NCI-H2029 (cell line): Measurements from ENCODE around the gene ATP2C1.

ENCODE experiments used
- DNase-seq: peaks from one replicate; lab custom pipeline; 2025; lab: John Stamatoyannopoulos, UW

The ATP2C1 gene

DNA sequence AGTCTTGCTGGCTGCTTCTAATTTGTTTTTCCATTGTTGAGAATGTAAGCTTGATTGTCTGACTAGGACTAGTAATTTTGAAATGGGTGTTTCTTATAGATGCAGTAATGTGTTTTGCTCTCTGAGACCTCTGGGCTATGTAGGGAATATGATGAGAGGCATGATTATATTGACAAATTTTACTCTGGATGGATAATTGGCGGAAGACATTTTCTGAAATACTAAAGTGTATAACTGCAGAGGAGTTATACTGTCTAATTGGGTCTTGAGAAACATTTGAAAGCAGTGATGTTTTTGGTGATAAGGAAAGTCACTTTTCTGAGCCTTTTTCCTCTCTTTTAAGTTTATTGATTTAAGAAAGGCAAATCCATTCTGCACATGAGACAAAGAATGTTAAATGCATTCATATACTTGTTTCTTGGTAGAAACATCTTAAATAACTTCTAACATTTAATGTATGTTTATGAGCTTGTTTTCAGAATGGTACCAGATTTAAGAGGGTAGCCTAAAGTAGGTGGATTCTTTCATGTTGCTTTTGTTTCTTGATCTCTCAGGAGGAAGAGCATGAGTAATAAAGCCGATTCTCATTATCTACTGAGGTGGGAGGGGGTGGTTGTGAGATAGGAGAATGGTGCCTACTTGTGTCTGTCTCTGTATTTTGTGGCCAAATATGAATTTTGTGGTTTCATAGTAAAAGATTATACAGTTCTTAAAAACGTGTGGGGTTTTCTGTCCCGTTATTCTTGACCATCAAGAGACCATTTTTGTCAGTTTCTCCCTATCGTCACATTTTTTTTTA is 2.0 kb downstream of the ATP2C1 start:
- no peak for DNase-seq

DNA sequence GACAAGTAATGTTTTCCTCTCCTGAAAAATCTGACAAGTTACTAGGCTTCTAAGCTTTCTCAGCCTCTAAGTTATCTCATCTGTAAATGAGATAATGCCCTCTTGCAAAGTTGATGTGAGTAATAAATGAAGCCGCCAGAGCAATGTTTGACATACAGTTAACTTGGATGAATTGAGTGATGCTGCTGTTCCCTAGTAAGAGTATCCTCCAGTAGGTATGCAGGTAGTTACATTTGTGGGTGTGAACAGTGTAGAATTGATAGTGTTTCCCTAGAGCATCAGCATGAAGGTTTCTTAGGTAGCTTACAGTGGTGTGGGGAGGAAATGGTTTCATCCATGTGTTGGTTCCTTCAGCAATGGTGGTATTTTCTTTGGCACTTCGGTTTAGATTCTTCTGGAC is 3.4 kb downstream of the ATP2C1 start:
- no peak for DNase-seq

DNA sequence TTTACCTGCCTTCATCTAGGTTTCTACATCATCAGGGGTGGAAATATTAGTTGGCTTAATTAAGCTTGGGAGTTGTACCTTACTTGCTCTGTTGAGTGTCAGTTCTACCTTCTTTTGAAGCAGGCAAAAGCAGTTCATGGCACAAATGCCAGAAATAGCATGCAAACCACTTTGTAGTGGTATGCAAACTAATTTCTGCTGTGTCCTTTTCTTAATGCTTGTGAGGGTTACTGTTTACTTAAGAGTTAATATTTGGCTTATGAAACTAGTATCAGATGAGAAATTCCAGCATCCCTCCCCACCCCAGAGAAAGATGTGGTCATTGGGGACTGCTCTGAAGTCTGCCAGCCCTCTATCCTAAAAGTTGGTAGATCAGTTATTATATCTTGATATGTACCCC is 7.1 kb downstream of the ATP2C1 start:
- DNase-seq, result no peak

DNA sequence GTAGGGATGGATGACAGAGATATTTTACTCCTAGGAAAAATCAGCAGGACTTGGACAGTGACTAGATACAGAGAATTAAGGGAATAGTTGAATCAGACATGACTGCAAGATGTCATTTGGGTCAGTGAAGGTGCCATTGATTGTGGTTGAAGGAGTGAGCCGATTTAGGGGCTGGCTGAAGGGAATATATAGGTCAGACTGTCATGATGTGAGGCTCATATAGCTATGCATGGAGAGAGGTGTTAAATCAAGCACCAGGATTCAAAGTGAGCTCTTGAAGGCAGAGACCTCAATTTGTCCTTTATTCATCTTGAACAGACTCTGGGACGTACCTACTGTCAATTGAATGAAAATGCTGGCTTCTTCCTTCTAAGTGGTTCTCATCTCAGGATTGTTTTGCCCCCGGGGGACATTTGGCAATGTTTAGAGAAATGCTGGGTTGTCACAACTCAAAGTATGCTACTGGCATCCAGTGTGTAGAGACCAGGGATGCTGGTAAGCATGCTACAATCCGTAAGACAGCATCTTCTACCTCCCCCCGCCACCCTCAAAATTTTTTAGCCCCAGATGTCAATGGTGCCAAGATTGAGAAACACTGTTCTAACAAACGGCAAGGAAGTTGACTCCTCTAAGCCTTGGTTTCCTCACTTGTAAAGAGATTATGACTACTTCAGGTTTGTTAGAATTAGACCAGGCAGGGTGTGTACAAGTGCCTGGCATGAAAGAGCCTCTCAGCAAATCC is 7.8 kb downstream of the ATP2C1 start:
- no peak for DNase-seq

DNA sequence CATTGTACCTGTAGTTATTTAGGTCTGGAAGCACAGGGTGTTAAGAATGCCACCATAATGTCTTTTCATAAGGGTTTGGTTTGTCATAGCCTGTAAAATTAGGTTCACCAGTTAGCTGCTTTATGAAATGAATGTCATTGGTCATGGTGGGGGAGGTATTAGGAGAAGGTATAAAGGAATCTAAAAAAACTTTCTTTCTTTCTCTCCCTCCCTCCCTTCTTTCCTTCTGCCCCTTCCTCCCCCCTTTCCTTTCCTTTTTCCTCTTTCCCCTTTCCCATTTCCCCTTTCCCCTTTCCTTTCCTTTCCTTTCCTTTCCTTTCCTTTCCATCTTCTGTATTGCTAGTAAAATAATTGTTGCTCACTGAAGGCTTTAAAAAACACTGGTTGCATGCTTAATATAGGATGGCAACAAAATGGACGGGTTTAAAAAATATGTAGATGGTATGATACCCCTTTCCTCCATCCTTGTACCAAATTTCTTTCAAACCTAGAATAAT is 9.6 kb downstream of the ATP2C1 start:
- no peak for DNase-seq

DNA sequence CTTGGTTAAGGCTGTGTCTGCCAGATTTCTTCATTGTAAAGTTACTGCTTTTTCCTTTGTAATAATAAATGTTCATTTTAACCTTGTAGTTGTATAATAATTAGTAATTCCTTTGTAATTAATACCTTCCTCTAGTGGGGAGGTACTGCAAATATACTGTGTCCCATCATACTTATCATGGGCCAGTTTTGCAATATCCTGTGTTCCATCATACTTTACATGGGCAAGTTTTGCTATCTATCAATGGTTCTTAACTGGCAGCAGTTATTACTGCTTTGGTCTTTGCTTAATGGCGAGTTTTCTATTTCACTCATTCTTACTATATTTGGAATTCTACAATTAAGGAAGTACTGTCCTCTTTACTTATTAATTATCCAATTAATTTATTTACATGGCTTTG is 10.6 kb downstream of the ATP2C1 start:
- no peak for DNase-seq

DNA sequence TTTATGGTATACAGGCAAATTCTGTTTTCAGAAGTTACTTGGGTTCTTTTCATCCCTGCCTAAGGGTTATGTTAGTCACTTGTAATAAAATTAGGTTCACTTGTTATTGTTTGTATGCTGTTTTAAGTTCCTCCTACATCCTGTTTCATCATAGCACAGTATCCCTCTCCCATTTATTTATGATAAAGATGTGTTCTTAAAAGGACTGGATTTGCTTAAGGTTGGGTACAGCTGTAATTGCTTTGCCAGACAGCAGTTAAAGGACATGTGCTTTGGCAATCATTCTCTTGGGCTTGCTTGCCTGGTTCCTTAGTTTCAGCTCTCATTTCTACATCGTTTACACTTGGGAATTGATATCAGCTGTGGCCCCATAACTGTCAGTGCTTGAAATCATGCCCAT is 11.7 kb downstream of the ATP2C1 start:
- DNase-seq, result no peak

DNA sequence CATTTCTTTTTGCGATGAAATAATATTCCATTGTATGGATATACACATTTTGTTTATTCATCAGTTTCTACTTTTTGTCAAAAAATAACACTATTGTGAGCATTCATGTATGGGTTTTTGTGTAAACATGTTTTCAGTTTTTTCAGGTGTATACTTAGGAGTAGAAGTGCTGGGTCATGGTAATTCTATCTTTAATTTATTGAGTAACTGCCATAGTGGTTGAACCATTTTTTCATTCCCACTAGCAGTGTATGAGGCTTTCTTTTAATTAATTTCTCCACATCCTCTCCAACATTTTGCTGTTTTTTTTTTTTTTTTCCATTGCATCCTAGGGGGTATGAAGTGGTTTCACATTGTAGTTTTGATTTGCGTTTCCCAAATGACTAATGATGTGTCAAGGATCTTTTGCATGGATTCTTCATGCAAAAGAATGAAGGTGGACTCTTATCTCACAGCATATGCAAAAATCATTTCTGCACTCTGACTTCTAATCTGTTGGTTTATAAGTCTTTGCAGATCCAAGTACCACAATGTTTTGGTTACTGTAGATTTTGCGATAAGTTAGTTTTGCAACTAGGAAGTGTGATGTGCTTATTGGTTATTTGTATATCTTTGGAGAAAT is 12.6 kb downstream of the ATP2C1 start:
- no peak for DNase-seq

DNA sequence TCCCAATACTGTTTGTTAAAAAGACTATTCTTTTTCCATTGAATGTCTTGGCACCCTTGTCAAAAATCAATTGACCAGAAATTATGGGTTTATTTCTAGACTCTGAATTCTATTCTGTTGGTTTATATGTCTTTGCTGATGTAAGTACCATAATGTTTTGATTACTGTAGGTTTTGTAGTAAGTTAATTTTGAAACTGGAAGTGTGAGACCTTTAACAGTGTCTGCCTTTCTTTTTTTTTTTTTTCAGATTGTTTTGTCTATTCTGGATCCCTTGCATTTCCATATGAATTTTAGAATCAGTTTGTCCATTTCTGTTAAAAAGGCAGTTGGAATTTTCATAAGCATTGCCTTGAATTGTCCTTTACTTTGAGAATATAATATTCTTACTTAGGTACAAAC is 13.6 kb downstream of the ATP2C1 start:
- DNase-seq, result no peak

DNA sequence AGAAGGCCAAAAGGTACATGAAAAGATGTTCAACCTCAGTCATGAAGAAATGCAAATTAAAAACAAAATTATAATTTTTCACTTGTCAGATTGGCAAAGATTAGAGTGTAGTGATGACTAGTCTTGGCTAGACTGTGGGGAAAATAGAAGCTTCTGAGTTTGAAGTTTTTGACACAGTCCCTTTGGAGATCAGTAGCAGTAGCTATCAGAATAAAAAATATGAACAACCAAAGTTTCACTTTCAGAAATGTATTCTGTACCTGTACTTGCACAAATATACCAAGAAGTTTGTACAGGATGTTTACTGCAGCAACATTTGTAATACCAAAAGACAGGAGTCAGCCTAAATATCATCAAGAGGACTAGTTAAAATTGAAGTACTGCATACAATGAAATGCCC is 14.1 kb downstream of the ATP2C1 start:
- no peak for DNase-seq

DNA sequence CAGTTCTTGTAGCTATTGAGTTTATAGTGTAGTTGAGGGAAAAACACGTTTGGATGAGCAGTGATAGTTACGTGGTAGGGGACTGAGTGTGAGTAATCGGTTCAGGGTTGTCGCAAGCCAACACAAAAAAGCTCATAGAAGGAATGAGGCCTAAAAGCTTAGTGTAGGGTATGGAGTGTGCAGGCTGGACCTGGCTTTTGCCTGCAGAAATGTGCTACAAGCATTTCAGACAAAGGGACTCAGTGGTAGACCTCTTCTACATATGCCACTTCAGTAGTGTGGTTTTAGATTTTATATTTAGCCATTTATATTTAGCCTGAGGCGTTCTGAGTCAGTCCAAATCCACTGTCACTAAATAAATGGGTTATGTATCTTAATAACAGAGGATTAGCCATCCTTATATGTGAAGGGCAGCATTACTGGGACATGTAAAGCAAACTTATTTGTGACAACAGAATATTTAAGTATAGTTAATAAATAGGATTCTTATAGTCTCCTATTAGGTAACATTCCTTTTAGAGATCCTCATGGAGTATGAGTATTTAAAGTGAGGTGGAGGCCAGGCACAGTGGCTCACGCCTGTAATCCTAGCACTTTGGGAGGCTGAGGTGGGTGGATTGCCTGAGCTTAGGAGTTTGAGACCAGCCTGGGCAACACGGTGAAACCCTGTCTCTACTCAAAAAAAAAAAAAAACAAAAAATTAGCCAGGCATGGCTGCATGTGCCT is 21.8 kb downstream of the ATP2C1 start:
- no peak for DNase-seq

DNA sequence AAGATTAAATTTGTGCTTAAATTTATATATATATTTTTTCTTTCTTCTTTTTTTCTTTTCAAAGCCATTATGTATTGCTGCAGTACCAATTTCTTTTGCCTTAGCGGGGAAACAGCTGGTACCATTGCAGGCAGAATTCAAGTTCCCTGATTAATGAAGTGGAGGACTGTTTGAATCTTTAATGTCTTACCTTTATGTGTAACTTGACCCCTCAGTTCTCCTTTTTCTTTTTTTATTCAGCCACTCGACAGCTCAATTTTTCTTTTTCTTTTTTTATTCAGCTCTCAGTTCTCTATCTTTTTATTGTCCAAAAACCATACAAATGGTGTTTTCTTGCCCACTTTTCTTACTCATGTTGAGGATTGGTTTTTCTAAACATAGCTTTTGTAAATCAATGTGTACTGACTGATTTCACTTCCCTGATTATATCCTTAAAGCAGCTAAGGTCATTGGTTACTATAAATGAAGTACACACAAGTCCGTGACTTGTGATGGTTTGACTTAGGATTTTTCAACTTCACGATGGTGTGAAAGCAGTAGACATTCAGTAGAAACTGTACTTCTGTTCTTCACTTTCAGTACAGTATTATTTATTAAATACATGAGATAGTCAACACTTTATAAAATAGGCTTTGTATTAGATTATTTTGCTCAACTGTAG is 22.8 kb downstream of the ATP2C1 start:
- DNase-seq, result no peak

DNA sequence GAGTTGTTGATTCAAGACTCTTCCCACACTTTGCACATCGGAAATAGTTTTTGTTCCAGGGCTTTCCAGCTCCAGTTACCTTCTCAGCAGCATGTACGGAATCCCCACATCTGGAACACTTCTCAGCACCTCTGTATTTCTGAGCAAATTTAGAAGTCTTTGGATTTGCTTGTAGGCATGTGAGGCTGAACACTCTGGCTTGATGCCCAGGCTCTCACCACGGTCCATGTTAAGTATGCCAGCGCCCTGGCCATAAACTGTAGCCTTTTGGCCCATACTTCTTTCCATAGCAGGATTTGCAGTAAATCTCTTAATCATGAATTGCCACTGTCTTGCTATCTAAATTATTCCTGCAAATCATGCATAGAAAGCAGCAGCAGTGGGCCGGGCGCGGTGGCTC is 24.4 kb downstream of the ATP2C1 start:
- no peak for DNase-seq

DNA sequence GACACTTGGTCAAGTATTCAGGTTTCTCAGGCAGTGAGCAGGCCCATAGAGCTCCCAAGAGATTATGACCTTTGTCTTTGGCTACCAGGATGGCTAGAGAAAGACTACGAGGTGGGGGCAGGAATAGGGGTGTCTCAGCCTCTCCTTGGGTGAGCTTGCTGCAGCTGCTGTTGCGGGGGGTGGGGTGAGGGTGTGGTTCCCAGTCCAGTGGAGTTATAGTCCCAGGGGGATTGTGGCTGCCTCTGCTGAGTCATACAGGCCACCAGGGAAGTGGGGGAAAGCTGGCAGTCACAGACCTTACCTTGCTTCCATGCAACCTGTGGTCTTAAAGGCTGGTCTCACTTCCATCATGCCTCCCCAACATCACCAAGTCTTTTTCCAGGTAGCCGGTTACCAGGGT is 31.7 kb downstream of the ATP2C1 start:
- DNase-seq, result no peak

DNA sequence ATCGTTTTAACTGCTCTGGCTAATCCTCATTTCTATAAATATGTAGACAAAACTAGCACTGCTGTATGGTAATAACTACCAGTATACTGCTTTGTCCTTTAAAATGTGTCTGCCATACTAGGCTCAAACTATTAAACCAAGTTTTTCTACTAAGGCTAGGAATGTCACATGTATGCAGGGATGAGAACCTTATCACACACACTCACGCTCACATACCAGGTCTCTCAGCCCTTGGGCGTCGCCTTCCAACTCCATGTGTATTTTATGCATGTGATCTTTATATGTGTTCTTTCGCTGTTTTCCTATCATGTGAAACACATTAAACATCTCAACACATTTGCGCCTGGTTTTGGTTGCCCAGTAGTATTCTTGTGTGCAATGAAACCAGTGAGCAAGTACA is 32.6 kb downstream of the ATP2C1 start:
- DNase-seq, result no peak

DNA sequence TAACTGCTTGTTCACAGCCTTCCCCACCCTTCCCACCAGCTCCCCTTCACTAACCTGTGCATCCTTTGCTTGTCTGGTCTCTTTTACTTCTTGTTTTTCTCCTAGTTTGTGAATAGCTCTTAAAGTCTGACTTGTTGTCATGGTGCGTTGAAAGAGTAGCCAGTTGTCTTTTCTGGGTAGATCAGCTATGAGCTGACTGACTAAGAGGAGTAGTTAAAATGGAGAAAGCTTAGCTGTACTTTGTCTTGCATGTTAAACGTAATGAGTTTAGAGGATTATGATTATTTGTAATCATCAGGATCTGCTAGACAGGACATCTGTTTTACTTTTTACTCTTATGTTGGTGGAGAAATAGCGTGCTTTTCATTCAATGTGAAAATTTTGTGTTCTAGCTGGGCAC is 35.9 kb downstream of the ATP2C1 start:
- DNase-seq, result no peak

DNA sequence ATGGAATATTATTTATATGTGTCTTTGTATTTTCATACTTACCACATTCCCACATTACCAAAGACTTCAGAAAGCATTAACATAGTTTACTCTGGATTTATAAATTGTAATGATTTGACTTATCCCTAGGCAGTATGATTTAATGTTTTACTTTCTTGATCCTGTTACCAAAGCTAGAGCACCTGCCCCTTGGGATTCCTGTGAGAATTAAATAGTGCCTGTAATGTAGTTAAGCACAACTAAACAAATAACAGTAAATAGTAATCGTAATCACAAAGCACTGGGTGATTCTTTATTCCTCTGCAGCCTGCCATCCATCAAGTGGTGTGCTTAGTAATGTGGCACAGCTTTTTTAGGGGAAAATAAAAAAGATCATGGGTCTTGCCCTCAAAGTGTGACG is 39.1 kb downstream of the ATP2C1 start:
- no peak for DNase-seq

DNA sequence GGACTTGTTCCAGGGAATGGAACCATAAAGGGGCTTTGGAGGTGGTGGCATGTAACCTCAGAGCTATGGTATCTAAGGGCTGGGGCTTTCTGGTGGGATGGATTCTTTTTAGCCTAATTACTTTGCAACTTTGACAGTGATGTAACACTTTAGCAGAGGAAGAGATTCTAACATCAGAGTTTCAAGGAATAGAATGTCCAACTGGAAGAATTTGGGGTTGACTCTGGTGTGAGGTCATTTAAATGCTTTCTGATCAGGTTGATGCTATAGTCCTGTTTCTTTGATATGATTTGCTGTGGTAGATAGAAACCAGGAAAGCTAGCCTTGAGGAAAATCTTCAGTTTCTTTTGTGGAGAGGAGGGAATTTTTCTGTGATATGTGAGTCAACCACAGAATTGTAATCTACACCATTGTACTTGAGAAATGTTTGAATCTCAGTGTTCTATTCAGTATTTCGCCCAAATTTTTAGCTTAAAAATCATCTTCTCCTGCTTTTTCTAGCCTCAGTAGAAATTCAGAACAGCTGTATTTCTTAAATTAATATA is 40.0 kb downstream of the ATP2C1 start:
- no peak for DNase-seq

DNA sequence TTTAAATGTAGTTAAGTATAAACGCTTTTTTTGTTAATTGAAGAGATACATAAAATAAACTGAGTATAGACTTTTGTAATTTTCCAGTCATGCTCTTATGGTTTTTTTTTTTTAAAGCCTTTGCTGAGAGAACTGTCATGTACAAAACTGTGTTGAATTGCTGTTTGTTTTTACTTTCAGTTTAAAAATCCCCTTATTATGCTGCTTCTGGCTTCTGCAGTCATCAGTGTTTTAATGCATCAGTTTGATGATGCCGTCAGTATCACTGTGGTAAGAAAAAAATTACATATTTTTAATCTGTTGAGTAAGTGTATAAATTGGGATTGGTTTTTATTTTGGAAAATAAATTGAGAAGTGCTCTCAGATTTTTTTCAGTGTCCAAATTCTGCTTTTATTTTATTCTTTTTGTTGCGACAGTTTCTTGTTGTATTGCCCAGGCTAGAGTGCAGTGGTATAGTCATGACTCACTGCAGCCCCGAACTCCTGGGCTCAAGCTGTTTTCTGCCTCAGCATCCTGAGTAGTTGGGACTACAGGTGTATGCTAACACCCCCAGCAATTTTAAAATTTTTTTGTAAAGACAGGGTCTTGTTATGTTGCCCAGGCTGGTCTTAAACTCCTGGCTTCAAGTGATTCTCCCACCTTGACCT is 40.7 kb downstream of the ATP2C1 start:
- no peak for DNase-seq

DNA sequence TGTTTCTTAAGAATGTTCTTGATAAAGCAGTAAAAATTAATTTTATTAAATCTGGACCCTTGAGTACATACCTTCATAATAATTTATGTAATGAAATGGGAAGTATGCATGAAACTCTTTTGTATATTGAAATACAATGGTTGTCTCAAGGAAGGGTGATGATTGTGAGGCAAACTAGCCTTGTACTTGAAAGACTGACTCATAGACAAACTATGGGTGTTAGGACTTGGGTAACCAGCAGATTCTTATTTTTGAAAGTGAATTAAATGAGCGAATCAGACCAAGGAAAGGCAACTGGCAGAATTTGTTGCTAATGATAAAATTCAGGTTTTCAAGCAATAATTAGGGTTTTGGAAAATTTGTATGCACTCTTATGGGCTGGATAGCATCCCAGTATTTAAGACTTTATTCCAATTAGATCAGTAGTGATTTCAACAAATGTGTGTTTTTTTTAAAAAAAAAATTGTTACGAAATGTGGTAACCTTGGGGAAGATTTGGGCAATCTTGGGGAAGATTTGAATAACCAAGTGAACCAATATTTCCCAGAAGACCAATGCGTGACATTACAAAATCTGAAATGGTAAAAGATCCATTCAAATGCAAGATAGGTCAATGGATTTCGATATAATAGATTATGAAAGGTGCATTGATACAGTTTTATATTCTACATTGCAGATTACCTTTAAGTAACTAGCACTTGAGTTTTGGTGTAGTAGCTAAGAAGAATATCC is 42.0 kb downstream of the ATP2C1 start:
- DNase-seq, result no peak
